Activated T-cell treated with anti-CD3 and anti-CD28 coated beads for 48 hours (primary cell): ENCODE measurements around the gene MCTS1.
"Not testable (repeated sequence)": the region's sequence is repeated elsewhere in the genome, so short reads cannot be mapped to it uniquely, and the experiment has no call there.

Experiments used
- DNase-seq: peaks from one replicate; pipeline ENCODE4 v3.0.0-alpha.2; 2020; ENCODE audit warnings: low read depth

The MCTS1 gene

GRCh38 chrX:120603707-120604360, at the start of gene MCTS1:
MCTS1 (plus strand) TSS chrX:120604101; CDS start chrX:120604237, 136 bp downstream.
- DNase-seq = peak; percentile 63

- DNase-seq = no peak
Observed at GRCh38 chrX:120556251-120556650, 47.6 kb upstream of the MCTS1 start.

- DNase-seq = no peak
Observed at GRCh38 chrX:120559804-120560203, 44.1 kb upstream of the MCTS1 start.

GRCh38 chrX:120560405-120560841, 43.5 kb upstream of the MCTS1 start:
- DNase-seq = peak; percentile 13

GRCh38 chrX:120560842-120561633, 42.9 kb upstream of the MCTS1 start, which contains the start of gene CUL4B:
CUL4B (minus strand) TSS chrX:120560962; CDS start chrX:120560638, 324 bp downstream.
- DNase-seq = peak; percentile 83

GRCh38 chrX:120561634-120562568, 42.0 kb upstream of the MCTS1 start:
- no peak for DNase-seq

GRCh38 chrX:120562569-120562926, 41.4 kb upstream of the MCTS1 start:
- DNase-seq = no peak

- DNase-seq = no peak
Observed at GRCh38 chrX:120564925-120565324, 39.0 kb upstream of the MCTS1 start.

- no peak for DNase-seq
Observed at GRCh38 chrX:120566817-120567216, 37.1 kb upstream of the MCTS1 start.

GRCh38 chrX:120568035-120568434, 35.9 kb upstream of the MCTS1 start:
- DNase-seq = no peak

GRCh38 chrX:120568609-120569008, 35.3 kb upstream of the MCTS1 start:
- no peak for DNase-seq

- no peak for DNase-seq
Observed at GRCh38 chrX:120570011-120570600, 33.8 kb upstream of the MCTS1 start.

- not testable (repeated sequence) for DNase-seq
Observed at GRCh38 chrX:120573806-120574205, 30.1 kb upstream of the MCTS1 start.

- DNase-seq = no peak
Observed at GRCh38 chrX:120575379-120576114, 28.4 kb upstream of the MCTS1 start.

GRCh38 chrX:120585702-120586101, 18.2 kb upstream of the MCTS1 start:
- no peak for DNase-seq

GRCh38 chrX:120604361-120604782, 471 bp downstream of the MCTS1 start:
- DNase-seq = no peak

- DNase-seq = no peak
Observed at GRCh38 chrX:120612086-120612485, 8.2 kb downstream of the MCTS1 start.

GRCh38 chrX:120614816-120615215, 10.9 kb downstream of the MCTS1 start:
- DNase-seq = no peak

GRCh38 chrX:120617996-120618630, 14.2 kb downstream of the MCTS1 start:
- no peak for DNase-seq

GRCh38 chrX:120625371-120625770, 21.5 kb downstream of the MCTS1 start:
- no peak for DNase-seq
